ENCODE results near the gene RMND5A. TPM values are rescaled to one million over a fixed set of nuclear protein-coding genes. Genes with fewer than 3 reads are reported as not detected.

Gene RMND5A
- polyA plus RNA-seq, 5 donors: 40.9 to 55.3 (median 52.7) TPM

DNA sequence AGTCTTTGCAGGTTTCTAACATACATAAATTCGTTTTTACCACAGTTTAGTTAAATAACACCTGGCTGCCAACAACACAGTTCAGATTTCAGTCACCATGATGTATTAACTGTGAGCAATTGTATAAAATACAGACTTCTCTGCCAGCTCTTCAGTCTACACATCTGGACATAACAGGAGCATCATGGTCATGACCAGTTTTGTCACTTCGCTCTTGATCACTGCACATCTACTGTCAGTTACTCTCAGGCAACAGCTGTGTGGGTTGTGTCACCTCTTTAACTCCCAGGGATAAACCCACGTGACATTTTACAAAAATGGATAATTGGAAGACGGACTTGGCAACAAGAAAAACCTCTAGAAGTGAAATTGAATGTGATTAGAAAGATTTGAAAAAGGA is 40.3 kb downstream of the RMND5A start:
- no peak for DNase-seq

DNA sequence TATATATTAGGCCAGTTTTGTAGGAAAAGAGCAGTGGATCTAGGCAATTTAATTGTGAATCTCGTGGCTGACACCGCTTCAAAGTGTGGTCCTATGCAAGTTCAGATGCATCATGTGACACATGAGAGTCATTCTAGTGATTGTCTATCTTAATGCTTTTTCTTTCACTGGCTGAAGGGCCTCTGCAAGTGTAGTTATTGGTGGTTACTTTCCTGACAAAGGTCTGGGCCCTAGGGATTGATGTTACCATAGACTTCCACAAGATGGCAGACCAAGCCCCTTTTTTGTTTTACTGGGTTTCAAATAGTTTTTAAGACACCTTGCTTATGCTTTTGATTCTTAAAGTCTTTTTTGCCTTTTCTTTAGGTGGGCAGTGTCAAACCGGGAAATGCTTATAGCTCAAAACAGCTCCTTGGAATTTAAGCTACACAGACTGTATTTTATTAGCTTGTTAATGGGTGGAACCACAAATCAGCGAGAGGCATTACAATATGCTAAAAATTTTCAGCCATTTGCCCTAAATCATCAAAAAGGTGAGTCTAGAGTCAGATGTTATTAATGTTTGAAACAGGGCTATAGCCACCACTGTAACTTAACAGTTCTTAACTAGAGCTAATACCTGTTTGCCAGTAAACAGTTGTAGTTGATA is 44.7 kb downstream of the RMND5A start:
- DNase-seq: peak in 1 of 2 donors; percentile 12

DNA sequence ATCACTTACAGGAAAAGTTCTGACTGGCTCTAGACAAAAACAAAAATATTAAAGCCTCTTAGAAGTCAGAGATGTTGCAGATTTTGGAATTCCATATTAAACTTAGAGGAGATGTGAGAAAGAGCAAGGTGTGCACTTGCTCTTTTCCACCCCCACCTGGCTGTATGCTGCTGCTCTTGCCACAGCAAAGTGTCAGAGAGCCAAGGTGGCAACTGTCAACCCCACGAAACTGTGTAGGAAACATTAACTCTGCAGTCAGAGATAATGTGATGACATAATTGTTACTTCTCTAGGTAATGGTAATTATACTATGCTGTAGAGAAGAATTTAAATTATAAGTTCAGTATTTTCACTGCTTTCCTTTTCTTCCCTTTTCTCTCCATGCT is 45.2 kb downstream of the RMND5A start:
- DNase-seq: no peak

GRCh38 chr2:86768189-86768949 is 48.3 kb downstream of the RMND5A start:
- DNase-seq: no peak

DNA sequence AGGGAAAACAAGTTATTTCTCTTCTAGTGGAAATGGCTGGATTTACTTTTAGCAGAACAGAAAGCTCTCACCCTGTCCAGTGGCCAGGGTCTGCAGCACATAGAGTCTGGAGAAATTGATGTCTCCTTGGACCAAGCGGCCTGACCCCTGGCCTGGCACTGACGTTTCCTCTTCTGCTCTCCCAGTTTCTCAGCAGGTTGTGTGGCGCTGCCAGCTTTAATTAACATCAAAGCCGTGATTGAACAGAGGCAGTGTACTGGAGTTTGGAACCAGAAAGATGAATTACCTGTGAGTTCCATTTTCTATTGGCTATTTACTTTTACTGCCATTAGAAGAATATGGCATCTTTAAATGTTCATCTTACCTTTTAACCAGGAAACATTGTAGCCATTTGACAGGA is 49.7 kb downstream of the RMND5A start:
- no peak for DNase-seq

DNA sequence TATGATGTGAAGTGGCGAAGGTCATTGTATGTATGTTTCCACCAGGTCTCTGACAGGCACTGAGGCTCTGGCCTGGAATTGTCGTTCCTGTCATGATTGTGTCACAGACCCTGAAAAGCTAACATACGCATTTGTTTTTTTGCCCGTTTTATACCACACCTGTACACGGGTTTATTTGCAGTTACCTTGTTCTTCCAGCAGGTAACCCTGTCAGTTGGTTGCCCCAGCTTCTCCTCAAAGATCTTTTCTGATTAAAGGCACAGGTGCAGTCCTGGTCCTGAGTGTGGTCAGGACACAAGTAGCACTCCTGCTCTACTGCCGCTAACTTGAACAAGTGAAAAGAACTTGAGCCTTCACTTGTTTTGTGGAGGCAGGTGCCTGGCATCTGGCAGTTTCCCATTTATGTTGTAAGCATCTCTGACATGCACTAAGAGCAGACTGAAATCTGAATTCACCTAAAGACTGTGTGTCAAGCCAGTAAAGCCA is 50.8 kb downstream of the RMND5A start:
- DNase-seq: no peak

DNA sequence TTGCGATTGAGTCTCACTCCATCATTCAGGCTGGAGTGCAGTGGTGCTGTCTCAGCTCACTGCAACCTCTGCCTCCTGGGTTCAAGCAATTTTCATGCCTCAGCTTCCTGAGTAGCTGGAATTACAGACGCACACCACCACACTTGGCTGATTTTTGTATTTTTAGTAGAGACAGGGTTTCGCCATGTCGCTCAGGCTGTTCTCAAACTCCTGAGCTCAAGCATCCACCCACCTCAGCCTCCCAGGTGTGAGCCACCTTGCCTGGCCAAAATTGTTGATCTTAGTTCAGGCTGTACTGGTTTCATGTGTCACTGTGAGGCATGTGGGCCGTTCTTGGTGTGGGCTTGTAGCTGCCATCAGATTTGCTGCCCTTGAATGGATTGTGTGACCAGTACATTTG is 52.5 kb downstream of the RMND5A start:
- DNase-seq: no peak

GRCh38 chr2:86774862-86775261 is 54.8 kb downstream of the RMND5A start:
- DNase-seq: no peak

DNA sequence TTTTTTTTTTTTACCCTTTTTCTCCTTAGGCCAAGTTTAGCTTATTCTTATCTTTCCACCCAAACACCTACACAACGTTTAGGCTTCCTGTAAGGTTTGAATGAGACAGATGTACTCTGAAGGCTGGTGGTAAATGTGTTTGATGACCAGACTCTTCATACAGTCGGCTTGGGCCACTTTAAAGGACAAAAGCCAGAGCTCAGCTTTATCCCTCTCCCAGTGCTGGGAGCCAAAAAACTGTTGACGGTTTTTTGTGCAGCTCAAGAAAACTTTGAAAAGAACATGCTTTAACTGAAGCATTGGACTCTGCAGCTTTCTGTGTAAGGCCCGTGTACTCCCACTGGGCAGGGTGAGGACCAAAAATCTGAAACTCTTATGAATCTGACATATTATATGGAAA is 55.2 kb downstream of the RMND5A start:
- no peak for DNase-seq

DNA sequence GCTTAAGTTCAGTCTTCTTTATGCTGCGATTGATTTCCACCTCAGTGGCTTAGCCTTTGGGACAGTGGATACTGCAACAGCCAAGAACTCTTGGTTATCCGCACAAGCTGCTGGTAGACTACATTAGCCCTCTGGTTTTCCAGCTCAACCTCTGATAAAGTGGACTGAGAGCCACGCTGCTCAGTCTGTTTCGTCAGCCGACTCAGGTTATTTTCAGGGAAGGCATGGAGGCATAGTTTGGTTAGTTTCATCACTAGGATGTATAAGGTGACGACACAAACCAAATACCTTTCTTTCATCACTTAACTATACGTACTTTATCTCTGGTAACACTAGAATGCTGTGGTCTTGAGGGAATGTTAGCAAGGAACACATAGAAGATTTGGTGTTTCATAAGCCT is 56.4 kb downstream of the RMND5A start:
- DNase-seq: no peak

GRCh38 chr2:86778957-86779356 is 58.9 kb downstream of the RMND5A start:
- no peak for DNase-seq

DNA sequence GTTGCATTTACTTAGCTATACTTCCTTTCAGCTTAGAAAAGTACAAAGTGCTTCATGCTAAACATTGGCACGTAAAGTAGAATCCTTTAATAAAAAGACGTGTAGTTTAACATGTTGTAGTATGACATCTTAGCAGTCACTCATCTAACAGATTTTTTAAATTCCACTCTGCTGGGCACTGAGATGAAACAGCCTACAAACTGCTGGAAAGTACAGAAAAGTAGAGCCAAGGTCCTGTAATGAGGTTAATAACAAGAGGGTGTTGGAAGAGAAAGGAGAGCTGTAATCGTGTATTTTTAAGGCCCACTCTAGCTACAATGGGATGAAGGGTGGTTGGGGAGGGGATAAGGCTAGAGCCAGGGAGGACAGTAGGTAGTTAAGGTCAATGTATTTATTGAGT is 59.9 kb downstream of the RMND5A start:
- DNase-seq: no peak

DNA sequence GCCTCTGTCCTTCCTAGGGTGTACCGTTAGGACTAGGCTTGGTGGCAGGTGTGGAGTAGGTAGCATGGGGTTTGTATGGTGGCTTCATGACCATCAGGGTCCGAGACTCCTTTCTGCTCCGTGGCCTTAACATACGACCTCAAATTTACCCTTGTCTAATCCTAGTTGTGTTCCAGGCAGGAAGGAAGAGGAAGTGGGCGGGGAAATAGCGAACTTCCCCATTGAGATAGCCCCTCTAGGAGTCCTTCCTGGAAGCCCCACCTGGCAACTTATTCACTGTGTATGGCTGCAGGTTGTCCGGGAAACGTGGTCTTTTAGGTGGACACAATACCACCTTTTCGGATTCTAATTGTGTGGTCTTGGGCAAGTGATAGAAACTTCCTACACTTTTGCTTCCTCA is 61.3 kb downstream of the RMND5A start:
- DNase-seq: no peak

GRCh38 chr2:86782748-86783147 is 62.7 kb downstream of the RMND5A start:
- DNase-seq: no peak

DNA sequence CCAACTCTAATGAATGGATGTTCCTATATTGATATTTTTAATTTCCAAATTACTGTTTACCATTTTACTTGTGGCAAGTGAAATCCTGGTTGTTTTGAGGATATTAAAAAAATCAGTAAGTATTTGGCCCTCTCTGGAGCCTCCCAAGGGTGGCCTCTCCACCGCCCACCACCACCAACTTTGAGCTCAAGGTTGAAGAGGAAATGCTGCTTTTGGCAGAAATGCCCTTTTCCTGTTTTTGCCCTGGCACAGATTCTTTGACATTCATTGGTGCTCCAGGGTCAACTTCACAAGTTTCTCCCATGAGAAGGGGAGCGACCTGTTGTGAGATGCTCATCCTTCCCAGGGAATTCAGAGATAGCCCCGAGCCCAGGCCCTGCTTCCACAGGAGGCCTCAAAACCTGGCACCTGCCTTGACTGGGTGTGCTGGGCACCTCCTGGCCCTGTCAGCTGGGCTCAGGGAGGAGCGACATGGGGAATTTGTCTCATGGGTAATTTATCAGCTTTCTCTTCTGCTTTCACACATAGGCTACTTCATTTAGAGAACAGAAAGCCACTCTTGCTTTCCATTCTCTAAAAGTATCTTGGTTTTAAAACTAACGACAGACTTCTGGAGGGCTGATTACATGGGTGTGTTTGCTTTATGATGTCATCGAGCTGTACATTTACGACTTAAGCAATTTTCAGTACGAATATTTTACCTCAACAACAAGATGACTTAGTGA is 63.7 kb downstream of the RMND5A start:
- DNase-seq: no peak

GRCh38 chr2:86785456-86785855 is 65.4 kb downstream of the RMND5A start:
- no peak for DNase-seq

- DNase-seq: no peak
These were observed 66.0 kb downstream of the RMND5A start for GRCh38 chr2:86786001-86786536.

- DNase-seq: peak; percentile 62 to 74
These were observed 67.6 kb downstream of the RMND5A start for GRCh38 chr2:86787736-86788135.

GRCh38 chr2:86788165-86788564 is 68.1 kb downstream of the RMND5A start:
- DNase-seq: no peak

DNA sequence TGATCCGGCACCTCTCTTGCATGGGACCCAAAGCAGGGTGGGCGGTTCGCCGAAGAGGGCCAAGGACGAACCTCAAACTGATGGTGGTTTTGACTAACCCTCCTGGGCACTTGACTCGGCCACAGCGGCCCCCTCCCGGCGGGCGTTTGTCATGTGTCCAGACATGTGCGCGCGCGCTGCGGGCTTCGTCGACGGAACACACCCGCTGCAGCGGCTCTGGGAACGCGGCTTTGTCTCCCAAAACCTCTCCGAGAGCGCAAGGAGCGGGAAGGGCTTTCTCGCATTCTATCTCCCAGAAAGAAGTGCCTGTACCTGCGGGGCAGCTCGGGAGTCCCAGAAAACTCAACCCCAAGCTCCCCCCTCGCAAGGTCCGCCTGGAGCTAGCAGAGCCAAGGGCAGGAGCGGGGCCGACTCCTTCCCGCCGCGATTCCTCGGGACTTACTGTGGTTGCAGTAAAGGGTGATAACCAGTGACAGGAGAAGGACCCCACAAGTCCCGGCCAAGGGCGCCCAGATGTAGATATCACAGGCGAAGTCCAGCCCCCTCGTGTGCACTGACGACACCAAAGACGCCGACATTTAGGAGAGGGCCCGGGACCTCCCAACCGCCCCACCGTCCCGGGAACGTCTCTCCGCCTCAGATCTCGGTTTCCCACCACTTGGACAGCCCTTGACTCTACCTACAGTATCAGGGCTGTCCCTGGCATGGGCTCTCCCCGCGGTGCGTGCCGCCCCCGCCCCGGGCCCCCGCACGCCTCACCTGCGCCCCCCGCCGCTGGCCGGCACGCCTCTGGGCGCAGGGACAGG is 69.0 kb downstream of the RMND5A start:
- DNase-seq: no peak

DNA sequence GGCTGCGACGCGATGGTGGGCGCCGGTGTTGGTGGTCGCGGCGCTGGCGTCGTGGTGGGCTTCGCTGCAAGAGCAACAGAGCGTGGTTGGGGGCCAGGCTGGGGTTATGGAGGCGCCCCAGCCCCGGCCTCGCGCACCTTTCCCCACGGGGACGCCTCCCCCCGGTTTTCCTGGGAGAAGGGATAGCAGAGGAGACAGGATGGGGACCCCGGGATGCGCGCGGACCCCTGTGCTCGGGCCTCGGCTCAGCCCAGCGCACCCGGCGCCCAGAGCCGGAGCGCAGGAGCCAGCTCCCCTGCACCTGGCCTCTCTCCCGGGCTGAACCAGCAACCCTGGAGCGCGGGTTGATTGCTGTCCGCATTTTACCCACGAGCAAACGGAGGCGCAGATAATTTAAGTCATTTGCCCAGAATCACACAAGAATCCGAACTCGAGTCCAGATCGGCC is 69.6 kb downstream of the RMND5A start:
- no peak for DNase-seq
